Endodermal cell (in vitro differentiated cells): Measurements from ENCODE around the gene CENPX. TPM values are rescaled to one million over a fixed set of nuclear protein-coding genes. Genes with fewer than 3 reads are reported as not detected.

ENCODE experiments used
- DNase-seq: peaks from one replicate; pipeline ENCODE4 v3.0.0-alpha.2; 2017
- H3K27ac ChIP-seq: 2 replicates; pipeline ENCODE4 v1.5.1; 2013; ENCODE audit warnings: mild to moderate bottlenecking, low read depth, low read length, moderate library complexity
- H3K27me3 ChIP-seq: 2 replicates; pipeline ENCODE4 v1.6.1; 2013; ENCODE audit warnings: mild to moderate bottlenecking, low read length, moderate library complexity; ENCODE audit not compliant: insufficient read depth, control insufficient read depth, poor library complexity, severe bottlenecking
- H3K36me3 ChIP-seq: 2 replicates; pipeline ENCODE4 v1.7.0; 2013; ENCODE audit warnings: mild to moderate bottlenecking, low read length, moderate library complexity; ENCODE audit not compliant: control insufficient read depth, insufficient read depth
- H3K4me1 ChIP-seq: one replicate; pipeline ENCODE4 v1.7.0; 2013; ENCODE audit warnings: low read length; ENCODE audit not compliant: control insufficient read depth, insufficient read depth
- H3K4me3 ChIP-seq: 2 replicates; pipeline ENCODE4 v1.5.1; 2013; ENCODE audit warnings: mild to moderate bottlenecking, low read length, moderate library complexity
- H3K9ac ChIP-seq: 2 replicates; pipeline ENCODE4 v1.6.1; 2013; ENCODE audit warnings: mild to moderate bottlenecking, low read length, moderate library complexity; ENCODE audit not compliant: poor library complexity, severe bottlenecking; ENCODE audit errors: extremely low read depth
- H3K9me3 ChIP-seq: 2 replicates; pipeline ENCODE4 v1.6.1; 2013; ENCODE audit warnings: mild to moderate bottlenecking, low read length, moderate library complexity; ENCODE audit not compliant: control insufficient read depth
- H3K27ac Mint-ChIP-seq: 2 replicates; pipeline ENCODE4 v1.8.0; 2020; ENCODE audit warnings: mixed read lengths
- H3K27me3 Mint-ChIP-seq: 2 replicates; pipeline ENCODE4 v1.8.0; 2021; ENCODE audit warnings: mild to moderate bottlenecking, mixed read lengths; ENCODE audit not compliant: insufficient read depth
- H3K36me3 Mint-ChIP-seq: 2 replicates; pipeline ENCODE4 v1.8.0; 2020; ENCODE audit warnings: low read depth, mixed read lengths
- H3K4me1 Mint-ChIP-seq: 2 replicates; pipeline ENCODE4 v1.8.0; 2020; ENCODE audit warnings: mixed read lengths
- H3K4me3 Mint-ChIP-seq: 2 replicates; pipeline ENCODE4 v1.8.0; 2020; ENCODE audit warnings: mild to moderate bottlenecking, moderate library complexity, mixed read lengths
- H3K9me3 Mint-ChIP-seq: 2 replicates; pipeline ENCODE4 v1.8.0; 2020; ENCODE audit warnings: mild to moderate bottlenecking, mixed read lengths
- CTCF ChIP-seq: fragments of 200-600 bp; sonication (generic); conservative IDR thresholded peaks from 2 replicates; pipeline ENCODE4 v1.5.0; 2021; ENCODE audit warnings: antibody characterized with exemption, mild to moderate bottlenecking
- WGBS, 2 experiments: methylation state at CpG; one replicate each; pipeline versions ENCODE4 v1.1.5 to v1.1.7; 2013; ENCODE audit warnings: missing lambda C conversion rate in 2 of 2, mixed read lengths in 1 of 2; ENCODE audit not compliant: insufficient coverage in 1 of 2, insufficient read length in 1 of 2; 5-methylcytosine and 5-hydroxymethylcytosine counted together
- total RNA-seq, 2 donors: library from RNA; stranded (reverse); fragmentation: NEBNext Ultra II Directional in 1 of 2; extraction: Animal tissue kit (Norgen Biotek cat#: 25700) in 1 of 2; gene quantifications; 2 replicates in 1 of 2; 3 replicates in 1 of 2; pipeline ENCODE4 v1.2.1, GENCODE V29; 2021

The CENPX gene
- total RNA-seq, 2 donors from 2014 or later, result 80.0 to 85.0 TPM

- Histone ChIP-seq H3K9ac (peak within 1 kb of the TSS; percentile 92), H3K4me1 (no peaks in the 10 kb centered on the region), H3K27ac (peak within 1 kb of the TSS; percentile 92), H3K27me3 (peaks cover 6% of the 10 kb centered on the region), H3K9me3 (peaks cover 6% of the 10 kb centered on the region), H3K36me3 (peaks cover 12% of the 10 kb centered on the region), H3K4me3 (peak within 1 kb of the TSS; percentile 82)
- Mint-ChIP-seq H3K27me3 (peaks cover 29% of the 10 kb centered on the region), H3K27ac (peak within 1 kb of the TSS; percentile 87), H3K9me3 (peaks cover 23% of the 10 kb centered on the region), H3K4me1 (no peaks in the 10 kb centered on the region), H3K36me3 (peaks cover 15% of the 10 kb centered on the region), H3K4me3 (peak within 1 kb of the TSS; percentile 70)
- WGBS, 2 experiments, result 0 to 2% methylated on average over 24 to 76 of the region's 76 CpGs
- peak; percentile 97 for DNase-seq
- TF ChIP-seq CTCF, result no peak
Measured at GRCh38 chr17:81977211-81977808, 45.4 kb downstream of the CENPX start, which contains the start of gene ASPSCR1. Gene ASPSCR1 (plus strand): TSS chr17:81977629. CDS start chr17:81977647, 18 bp downstream.

- Histone ChIP-seq H3K27me3 (peaks cover 6% of the 10 kb centered on the region), H3K9me3 (peaks cover 6% of the 10 kb centered on the region), H3K27ac (no peak overlapping the region), H3K4me3 (peak overlapping the region; percentile 82), H3K36me3 (peaks cover 12% of the 10 kb centered on the region), H3K4me1 (no peaks in the 10 kb centered on the region), H3K9ac (peak overlapping the region; percentile 92)
- Mint-ChIP-seq H3K36me3 (peaks cover 15% of the 10 kb centered on the region), H3K4me3 (peak overlapping the region; percentile 70), H3K27ac (peak overlapping the region; percentile 87), H3K27me3 (peaks cover 29% of the 10 kb centered on the region), H3K4me1 (no peaks in the 10 kb centered on the region), H3K9me3 (peaks cover 25% of the 10 kb centered on the region)
- DNase-seq, result peak; percentile 83
- no peak for TF ChIP-seq CTCF
- 37 to 46% methylated on average over 18 to 30 of the region's 30 CpGs for WGBS, 2 experiments
Measured at GRCh38 chr17:81976332-81977210, 46.1 kb downstream of the CENPX start.

- peaks cover 6% of the 10 kb centered on the region for H3K27me3 ChIP-seq
- H3K27me3 Mint-ChIP-seq, result peaks cover 31% of the 10 kb centered on the region
- H3K27ac ChIP-seq, result no peak overlapping the region
- no peak overlapping the region for H3K4me3 Mint-ChIP-seq
- H3K4me1 ChIP-seq, result no peaks in the 10 kb centered on the region
- H3K36me3 Mint-ChIP-seq, result peaks cover 1% of the 10 kb centered on the region
- H3K36me3 ChIP-seq, result no peaks in the 10 kb centered on the region
- no peaks in the 10 kb centered on the region for H3K4me1 Mint-ChIP-seq
- no peak overlapping the region for H3K4me3 ChIP-seq
- no peak overlapping the region for H3K9ac ChIP-seq
- H3K9me3 Mint-ChIP-seq, result peaks cover 25% of the 10 kb centered on the region
- no peak overlapping the region for H3K27ac Mint-ChIP-seq
- no peak for DNase-seq
- H3K9me3 ChIP-seq, result peaks cover 6% of the 10 kb centered on the region
- no peak for TF ChIP-seq CTCF
Measured at GRCh38 chr17:81973432-81973831, 49.2 kb downstream of the CENPX start.
